GM19438 (cell line): Measurements from ENCODE around the gene MEF2B.
"Not testable (repeated sequence)": the region's sequence is repeated elsewhere in the genome, so short reads cannot be mapped to it uniquely, and the experiment has no call there.

Experiments
- ATAC-seq: cut with Tn5 transposase; IDR thresholded peaks from one replicate; pipeline ENCODE4 v1.9.1; 2021; ENCODE audit warnings: low read depth; ENCODE audit not compliant: unreplicated experiment

MEF2B gene

DNA sequence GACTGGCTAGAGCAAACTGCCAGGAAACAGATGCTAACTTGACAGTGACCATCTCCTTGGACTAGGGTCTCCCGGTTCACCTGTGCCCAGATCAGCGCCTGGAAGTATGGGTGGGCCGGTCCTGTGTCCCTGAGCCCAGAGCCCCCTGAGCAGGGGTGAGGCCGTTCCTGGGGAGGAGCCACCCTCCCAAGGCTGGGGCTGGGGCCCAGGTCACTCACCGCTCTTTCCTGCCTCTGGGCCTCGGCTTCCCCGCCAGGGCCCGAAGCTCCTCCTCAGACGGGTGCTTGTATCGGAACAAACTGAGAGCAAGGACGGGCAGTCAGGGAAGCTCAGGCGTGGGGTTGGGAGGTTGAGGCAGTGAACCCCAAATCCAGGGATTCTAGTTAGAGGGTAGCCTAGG, 37.2 kb downstream of the MEF2B start:
- no peak for ATAC-seq

DNA sequence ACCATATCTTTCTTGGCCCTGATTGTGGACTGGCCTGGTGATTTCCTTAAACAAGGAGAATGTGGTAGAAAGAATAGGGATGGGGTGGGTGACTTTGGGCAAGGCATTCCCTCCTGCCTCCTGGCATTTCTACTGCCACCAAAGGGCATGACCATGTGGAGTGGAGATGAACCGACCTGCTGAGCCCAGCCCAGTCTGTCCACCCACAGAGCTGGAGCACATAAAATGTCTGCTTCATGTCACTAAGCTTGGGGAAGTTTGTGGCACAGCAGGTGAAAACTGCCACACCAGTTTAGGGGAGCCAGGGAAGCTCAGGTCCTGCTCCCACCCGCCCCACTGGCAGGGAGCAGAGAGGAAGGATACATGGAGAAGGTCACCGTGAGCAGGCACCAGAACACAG, 38.1 kb downstream of the MEF2B start:
- no peak for ATAC-seq

DNA sequence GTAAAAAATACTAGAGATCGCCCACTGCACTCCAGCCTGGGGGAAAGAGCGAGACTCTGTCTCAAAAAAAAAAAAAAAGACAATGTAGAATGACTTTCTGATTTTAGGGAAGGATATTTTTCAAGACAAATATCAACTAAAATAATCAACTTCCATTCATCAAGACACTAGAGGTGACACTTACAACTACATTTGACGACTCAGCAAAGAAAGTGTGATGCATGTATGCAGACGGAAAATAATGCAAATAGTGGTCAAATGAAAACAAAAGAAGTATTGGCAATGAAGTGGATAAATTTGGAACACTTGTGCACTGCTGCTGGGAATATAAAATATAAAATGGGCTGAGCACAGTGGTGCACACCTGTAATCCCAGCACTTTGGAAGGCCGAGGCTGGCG, 44.0 kb downstream of the MEF2B start:
- no peak for ATAC-seq

DNA sequence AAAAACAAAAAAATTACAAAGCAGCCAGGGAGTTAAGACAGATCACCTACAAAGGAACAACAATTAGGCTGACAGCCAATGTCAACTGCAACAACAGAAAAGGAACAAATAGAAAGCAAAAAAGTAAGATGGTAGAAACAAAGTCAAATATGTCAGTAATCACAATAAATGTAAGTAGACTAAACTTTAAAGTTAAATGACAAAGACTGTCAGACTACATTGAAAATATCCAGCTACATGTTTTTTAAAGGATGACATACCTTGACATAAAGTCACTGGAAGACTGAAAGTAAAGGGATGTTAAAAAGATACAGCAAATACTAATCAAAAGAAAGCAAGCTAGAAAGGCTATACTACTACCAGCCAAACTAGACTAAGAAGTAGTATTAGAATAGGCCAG, 46.7 kb downstream of the MEF2B start:
- ATAC-seq: no peak

DNA sequence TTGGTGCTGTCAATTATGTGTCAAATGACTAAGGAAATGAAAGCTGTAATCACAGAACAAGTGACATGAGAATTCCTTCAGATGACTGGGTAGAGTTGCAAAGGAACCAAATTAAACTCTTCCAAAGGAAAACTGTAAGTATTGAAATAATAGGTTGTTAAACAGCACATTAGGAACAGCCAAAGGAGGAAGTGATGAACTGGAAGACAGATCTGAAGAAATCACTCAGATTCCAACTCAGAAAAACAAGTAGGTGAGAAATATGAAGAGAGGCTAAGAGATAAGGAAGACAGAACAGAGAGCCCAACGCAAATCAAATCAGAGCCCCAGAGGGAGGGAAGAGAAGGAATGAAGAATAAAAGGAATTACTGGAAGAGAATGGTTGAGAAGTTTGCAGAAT, 47.2 kb downstream of the MEF2B start:
- no peak for ATAC-seq

DNA sequence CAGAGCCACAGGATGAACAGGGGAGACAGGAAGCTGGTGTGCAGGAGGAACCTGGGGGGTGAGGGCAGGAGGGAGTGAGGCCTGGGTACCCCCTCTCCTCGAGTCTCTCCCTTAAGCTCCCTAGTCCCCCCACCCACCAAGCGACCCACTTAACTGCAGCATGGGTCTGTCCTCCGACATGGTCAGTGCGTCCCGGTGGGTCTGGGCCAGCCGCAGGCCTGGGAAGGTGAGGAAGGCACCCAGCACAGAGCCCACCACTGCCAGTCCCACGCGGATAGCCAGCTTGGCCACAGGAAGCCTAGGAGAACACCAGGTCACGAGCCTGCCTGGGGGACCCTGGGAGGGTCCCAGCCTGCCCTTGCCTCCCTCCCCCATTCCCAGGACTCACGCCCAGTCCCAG, 48.7 kb downstream of the MEF2B start:
- ATAC-seq: no peak

DNA sequence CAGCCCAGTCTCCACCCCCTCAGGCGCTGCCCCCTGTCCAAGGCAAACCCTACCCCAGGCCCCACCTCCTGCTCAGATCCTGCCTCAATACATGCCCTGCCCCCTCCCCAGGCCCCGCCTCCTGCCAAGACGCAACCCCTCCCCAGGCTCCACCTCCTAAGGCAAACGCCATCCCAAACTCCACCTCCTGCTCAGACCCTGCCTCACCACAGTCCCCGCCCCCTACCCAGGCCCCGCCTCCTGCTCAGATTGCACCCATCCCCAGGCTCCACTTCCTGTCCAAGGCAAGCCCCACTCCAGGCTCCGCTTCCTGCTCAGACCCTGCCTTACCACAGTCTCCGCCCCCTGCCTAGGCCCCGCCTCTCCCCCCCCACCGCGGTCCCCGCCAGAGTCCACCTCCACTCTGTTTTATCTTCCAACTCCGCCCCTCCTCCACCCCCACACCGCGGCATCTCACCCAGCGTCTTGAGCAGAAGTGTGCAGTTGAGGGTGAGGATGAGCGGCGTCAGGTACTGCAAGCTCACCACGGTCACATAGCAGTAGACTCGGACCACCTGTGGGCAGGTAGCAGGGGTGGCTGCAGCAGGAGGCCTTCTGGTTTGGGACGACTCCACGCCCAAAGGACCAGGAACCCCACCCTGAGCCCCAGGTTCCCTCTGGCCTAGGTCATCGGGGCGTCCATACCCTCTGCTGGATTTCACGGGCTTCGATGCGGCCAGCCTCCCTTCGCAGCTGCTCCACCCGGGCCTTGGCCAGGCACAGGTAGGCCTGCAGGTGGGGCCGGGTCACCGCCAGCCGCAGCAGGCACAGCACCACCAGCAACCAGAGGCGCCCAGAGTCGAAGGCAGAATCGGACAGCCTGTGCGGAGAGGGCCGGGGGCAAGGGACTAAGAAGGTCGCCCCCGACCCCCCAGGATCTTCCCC, 49.5 kb downstream of the MEF2B start:
- ATAC-seq: no peak

DNA sequence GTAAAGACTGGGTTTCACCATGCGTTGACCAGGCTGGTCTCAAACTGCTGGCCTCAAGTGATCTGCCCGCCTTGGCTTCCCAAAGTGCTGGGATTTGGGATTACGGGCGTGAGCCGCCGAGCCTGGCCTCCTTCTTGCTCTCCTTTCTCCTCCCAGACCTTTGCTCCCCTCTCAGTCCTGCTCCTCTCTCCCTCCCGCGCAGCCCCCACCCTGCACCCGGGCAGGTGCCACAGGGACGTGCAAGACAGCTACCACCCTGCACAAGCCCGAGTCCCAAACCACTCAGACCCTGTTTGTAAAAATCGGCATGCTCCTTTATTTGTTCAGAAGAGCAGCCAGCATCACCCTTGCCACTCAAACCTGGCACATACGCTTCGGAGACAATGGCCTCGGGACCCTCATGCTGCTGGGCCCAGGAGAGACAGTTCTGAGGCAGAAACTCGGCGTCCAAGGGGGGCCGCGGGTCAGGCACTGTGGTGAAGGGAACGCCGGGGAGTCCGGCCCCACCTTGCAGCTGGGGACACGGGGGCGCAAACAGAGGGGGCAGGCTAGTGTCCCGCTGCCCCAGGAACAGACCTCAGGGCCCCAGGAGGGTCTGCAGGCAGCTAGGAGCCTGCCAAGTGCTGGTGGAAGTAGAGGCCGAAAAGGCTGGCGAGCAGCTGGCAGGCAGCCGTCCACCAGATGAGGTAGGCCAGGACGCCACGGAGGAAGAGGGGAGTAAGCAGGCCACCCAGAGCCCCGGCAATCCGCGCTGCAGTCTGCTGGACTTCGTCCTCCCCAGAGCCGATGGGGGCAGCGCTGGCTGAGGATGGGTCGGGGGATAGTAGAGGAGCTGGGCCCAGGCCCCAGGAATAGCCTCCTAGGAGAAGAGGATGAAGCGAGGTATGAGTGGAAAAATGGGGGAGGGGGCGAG, 50.5 kb downstream of the MEF2B start:
- ATAC-seq: no peak

DNA sequence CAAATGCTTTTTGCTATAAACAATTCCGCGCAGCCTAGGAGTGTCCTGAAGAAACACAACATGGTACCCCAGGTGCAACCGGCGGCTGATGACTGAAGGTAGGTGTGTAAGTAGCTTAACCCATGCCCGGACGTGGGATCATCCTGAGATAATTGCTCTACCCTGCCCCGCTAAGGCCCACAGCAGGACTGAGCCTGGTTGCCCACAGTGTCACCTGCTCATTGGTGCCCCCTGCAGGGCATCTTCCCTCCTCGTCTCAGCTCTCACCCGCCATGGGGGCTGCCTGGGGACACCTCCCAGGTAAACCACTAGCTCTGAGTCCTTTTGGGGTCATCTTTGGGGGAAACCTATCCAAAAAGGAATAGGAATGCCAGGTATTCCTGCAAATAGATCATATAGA, 54.1 kb downstream of the MEF2B start:
- ATAC-seq: no peak

DNA sequence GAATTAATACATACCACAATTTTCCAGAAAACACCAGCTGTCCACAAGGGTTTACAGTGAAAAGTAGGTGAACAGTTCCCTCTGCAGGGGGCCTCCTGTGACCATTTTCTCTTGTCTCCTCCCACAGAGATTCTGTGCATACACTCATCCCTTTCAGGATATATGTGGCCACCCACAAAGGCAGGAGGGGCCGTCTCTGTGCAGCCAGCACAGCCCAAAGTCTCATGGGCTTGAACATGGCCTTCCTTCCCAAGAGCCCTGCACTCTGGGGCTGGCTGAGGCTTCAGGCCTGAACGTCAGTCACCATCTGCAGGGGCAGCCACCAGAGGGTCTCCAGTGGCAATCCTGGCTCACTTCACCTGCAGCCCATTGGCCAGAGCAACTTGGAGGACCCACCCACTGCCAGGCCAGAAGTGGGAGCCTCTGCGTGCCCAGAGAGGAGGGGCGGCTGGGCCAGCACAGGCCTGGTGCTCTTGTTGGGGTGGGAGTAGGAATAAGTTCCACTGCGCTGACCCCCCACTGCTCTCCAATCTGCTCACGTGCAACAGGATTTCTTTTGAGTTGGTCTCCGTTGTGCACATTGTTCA, 56.9 kb downstream of the MEF2B start:
- ATAC-seq: no peak

DNA sequence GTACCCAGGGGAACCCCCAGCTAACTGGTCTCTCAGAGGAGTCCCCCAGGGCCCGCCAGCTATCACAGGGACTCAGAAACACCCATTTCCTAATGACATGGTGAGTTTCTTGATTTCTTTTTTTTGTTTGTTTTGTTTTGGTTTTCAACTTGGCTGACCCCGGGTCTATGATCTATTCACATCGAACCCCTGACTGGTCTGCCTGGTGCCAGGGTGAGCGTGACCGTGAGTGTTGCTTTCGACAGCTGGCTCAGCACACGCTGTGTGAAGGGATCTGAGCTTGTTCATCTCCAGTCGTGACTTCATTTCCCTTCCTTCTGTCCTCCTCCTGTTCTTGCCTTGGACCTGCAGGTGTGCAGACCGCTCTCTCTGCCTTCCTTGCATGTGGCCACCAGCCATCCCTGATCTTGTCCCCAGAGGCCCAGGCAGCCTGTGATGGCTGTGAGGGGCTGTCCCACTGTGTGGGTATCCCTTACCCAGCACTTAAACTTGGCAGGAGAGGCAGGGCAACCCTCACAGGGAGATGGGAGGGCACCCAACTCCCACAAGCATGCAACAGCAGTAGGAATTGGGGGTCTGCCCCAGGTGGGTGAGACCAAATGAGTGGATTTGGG, 58.0 kb downstream of the MEF2B start:
- ATAC-seq: no peak

DNA sequence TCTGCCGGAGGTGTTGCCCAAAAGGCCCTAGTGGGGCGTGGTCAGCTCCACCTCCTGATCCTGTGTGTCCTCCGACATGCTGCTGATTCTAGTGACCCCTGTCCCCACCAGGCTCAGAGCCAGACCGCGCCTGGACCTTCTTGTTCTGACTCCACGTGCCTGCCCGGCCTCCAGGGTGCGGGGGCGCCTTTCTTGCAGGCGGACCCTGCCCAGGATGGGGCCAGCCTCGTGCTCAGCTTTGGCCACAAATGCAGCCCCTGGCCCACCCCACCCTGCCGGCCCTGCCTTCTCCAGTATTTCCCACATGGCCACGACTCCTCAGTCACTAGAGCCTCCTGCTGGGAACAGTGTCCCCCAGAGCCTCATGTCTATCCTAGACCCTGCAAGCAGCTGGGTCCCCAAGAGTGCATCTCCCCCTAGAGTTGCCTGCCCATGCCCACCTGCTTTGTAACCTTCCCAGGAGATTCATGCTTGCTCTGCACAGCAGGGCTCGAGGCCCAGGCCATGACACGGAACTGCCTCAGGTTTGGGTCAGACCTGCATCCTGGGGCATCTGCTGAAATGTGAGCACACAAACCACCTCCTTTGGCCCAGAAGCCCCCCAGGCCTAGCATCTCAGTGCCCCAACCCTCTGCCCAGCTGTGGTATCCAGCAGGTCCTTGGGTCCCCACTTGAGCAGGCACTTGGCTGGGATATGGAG, 58.8 kb downstream of the MEF2B start:
- no peak for ATAC-seq

DNA sequence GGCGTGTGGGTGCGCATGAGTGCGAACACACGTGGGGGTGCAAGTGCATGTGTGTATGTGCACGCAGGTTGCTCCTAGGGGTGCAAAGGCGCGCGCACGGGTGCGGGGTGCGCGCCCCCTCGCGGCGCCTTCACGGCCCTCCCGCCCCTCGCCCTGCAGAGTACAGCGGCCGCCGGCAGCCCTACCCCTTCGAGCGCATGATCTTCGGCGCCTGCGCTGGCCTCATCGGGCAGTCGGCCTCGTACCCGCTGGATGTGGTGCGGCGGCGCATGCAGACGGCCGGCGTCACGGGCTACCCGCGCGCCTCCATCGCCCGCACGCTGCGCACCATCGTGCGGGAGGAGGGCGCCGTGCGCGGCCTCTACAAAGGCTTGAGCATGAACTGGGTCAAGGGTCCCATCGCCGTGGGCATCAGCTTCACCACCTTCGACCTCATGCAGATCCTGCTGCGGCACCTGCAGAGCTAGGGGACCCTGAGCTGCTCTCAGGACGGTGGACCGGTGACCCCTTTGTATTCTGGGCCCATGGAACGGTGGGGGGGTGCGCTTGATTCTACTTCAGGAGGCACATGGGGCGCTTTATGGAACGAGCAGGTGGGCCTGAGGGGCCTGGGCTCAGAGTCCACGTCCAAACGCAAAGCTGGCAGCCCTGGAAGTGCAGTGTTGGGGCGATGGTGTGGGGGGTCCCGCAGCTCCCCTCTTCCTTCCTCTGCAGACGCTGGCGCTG, 59.5 kb downstream of the MEF2B start:
- no peak for ATAC-seq

DNA sequence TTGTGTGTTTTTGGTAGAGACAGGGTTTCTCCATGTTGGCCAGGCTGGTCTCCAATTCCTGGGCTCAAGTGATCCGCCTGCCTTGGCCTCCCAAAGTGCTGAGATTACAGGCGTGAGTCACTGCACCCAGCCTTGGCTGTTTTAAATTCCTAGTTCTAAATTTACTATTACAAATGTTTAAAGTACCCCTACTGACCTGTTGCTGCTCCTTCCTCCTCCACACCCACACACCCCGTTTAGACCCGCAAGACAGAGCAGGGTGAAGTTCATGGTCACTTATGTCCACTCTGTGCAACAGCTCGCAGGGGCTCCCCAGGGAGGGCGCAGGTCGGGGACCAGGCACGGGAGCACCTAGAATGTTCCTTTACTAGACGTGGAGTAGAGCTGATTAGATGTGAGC, 60.5 kb downstream of the MEF2B start:
- no peak for ATAC-seq

DNA sequence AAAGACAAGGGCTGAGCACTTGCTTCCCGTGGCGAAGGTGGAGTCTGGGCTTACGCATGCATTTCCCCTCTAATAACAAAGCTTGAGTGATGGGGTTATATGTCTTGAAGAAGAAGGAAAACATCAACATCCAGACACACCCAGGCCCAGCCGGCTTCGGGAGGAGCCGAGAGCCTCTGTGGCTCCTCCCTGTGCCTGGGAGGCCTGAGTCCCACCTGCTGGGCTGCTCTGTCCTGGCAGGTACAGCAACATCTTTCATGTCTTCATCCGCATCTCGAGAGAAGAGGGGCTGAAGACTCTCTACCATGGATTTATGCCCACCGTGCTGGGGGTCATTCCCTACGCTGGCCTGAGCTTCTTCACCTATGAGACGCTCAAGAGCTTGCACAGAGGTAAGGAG, 62.4 kb downstream of the MEF2B start:
- ATAC-seq: no peak

DNA sequence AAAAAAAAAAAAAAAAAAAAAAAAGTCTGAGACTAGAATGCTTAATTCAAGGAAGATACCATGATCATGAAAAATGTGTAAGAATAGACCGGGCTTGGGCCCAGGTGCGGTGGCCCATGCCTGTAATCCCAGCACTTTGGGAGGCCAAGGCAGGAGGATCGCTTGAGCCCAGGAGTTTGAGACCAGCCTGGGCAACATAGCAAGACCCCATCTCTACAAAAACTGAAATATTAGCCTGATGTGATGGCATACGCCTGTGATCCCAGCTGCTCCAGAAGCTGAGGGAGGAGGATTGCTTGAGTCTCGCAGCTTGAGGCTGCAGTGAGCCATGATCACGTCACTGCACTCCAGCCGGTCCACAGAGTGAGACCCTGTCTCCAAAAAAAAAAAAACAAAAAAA, 63.1 kb downstream of the MEF2B start:
- ATAC-seq: not testable (repeated sequence)

DNA sequence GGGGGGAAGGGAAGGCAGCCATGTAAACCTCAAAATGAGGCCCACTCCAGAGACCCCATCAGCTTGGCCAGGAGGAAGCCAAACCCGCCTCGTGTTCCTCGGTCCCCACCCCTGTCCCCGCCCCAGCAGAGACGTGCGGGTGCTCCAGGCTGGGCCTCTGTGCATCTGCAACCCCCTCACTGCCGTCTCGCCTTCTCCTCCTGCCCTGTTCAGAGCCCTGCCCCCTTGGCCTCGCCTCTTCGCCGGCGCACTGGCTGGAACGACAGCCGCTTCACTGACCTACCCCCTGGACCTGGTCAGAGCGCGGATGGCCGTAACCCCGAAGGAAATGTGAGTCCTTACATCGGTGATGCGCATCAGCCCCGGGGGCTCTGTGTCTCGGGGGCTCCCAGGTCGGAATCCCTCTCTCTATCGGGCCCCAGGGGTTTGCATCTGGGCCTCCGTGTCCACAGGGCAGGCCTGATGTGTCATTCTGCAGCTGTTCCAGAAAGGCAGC, 64.0 kb downstream of the MEF2B start:
- ATAC-seq: no peak

DNA sequence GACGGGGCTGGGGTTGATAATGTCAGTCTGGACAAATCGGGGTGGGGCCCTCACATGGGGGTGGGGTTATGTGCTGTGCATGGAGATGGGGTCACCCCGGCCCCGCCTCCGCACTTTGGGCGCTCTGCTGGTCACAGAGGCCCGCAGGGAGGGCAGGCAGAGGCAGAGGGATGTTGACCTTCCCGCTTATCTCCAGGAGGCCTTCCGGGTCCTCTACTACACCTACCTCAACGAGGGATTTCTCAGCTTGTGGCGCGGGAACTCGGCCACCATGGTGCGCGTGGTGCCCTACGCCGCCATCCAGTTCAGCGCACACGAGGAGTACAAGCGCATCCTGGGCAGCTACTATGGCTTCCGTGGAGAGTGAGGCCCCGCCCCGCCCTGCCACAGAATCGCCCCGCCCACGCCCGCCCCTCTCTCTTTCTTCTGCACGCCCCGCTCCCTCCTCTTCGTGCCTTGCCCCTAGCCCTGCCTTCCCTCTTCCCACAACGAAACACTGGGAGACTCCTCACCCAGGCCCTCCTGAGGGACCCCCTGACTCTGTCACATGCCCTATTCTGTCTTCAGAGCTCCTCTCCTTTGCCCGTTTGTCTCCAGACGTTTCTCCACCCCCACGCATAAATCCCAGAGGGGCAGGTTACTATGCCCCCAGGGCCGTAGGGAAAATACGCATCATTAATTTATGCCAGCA, 64.6 kb downstream of the MEF2B start:
- no peak for ATAC-seq

DNA sequence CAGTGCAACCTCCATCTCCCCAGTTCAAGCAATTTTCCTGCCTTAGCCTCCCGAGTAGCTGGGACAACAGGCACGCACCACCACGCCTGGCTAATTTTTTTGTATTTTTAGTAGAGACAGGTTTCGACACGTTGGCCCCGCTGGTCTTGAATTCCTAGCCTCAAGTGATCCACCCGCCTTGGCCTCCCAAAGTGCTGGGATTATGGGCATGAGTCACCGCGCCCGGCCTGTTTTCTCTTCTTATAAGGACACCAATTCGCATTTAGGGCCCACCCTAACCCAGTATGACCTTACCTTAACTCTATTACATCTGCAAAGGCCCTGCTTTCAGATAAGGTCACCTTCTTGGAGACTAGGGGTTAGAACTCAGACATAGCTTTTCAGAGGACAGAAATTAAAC, 66.9 kb downstream of the MEF2B start:
- no peak for ATAC-seq
